ENCODE measurements around the gene ACTA1. TPM values are rescaled to one million over a fixed set of nuclear protein-coding genes. Genes with fewer than 3 reads are reported as not detected.

Gene ACTA1
- total and polyA plus RNA-seq, 2 of the 8 experiments (the other 6 are each of a cell fraction or from before 2014, with no cell fraction given): 23.5 to 58.2 TPM

GRCh38 chr1:229466887-229467286 lies 33.0 kb upstream of the ACTA1 start (continued):
- no peak for TF ChIP-seq PHF8 (conservative IDR thresholded peaks at IDR 0.05; ENCODE audit: low read depth, low read length)

All from H1 (cell line).